ENCODE measurements around the gene PARD6A.
A peak's percentile ranks its signal among the peaks of the same experiment; 100 is the strongest.

PARD6A gene

DNA sequence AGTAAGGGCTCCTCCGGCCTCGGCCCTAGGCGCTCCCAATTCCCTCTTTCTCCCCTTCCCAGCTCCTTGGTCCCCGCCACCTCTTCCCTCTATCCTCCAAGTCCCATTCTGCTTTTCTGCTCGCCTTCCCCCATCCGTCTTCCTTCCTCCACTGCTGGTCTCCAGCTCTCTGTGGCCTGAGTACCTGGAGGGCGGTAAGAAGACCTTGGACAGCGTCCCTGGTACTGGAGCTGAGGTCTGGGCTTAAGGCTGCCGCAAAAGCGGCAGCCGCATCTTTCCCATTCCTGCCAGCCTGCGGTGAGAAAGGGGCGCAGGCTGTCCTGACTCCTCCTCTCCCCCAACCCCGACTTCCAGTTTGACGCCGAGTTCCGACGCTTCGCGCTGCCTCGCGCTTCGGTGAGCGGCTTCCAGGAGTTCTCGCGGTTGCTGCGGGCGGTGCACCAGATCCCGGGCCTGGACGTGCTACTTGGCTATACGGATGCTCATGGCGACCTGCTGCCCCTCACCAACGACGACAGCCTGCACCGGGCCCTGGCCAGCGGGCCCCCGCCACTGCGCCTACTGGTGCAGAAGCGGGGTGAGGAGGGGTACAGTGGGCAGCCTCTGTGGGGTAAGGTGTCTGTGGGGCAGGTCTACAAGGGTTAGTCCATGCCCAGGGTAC is 471 bp downstream of the PARD6A start:
- no peaks in the 10 kb centered on the region for H3K36me3 ChIP-seq (ENCODE audit: control insufficient read depth, insufficient read depth, low read length)
- WGBS, 2 experiments, result 10 to 11% methylated on average over 39 of the region's 39 CpGs
- H3K4me3 ChIP-seq (ENCODE audit: insufficient read depth, low read depth, low read length), result peak overlapping the region; percentile 90
- peak overlapping the region; percentile 83 for H3K27ac ChIP-seq (ENCODE audit: insufficient read depth, low read depth, low read length, poor library complexity, severe bottlenecking)
- H3K27me3 ChIP-seq (ENCODE audit: control insufficient read depth, insufficient read depth, low read length, poor library complexity, severe bottlenecking), result peaks cover 6% of the 10 kb centered on the region
- no peaks in the 10 kb centered on the region for H3K9me3 ChIP-seq (ENCODE audit: control insufficient read depth, low read length)
- peaks cover 19% of the 10 kb centered on the region for H3K4me1 ChIP-seq (ENCODE audit: control insufficient read depth, insufficient read depth, low read length)

DNA sequence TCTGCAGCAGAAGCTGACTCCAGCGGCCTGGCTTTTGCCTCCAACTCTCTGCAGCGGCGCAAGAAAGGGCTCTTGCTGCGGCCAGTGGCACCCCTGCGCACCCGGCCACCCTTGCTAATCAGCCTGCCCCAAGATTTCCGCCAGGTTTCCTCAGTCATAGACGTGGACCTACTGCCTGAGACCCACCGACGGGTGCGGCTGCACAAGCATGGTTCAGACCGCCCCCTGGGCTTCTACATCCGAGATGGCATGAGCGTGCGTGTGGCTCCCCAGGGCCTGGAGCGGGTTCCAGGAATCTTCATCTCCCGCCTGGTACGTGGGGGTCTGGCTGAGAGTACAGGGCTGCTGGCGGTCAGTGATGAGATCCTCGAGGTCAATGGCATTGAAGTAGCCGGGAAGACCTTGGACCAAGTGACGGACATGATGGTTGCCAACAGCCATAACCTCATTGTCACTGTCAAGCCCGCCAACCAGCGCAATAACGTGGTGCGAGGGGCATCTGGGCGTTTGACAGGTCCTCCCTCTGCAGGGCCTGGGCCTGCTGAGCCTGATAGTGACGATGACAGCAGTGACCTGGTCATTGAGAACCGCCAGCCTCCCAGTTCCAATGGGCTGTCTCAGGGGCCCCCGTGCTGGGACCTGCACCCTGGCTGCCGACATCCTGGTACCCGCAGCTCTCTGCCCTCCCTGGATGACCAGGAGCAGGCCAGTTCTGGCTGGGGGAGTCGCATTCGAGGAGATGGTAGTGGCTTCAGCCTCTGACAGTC is 1.3 kb downstream of the PARD6A start:
- H3K27ac ChIP-seq (ENCODE audit: insufficient read depth, low read depth, low read length, poor library complexity, severe bottlenecking), result no peak overlapping the region

DNA sequence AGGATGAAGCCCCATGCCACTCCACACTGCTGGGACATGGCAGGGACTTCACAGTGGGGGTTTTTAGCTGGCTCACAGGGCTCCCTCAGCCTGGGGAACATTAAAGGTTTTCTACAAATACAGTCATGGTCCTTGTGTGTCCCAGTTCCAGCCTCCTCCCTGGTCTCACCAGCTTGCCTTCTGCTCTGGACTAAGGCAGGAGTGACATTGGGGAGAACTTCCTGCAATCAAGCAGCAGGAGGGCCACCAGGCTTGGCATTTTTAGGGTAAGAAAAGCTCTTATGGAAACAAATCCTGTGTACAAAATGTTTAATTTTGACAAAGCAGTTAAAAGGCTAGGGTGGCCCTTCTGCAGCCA is 1.9 kb downstream of the PARD6A start:
- H3K4me1 ChIP-seq (ENCODE audit: control insufficient read depth, insufficient read depth, low read length), result peaks cover 25% of the 10 kb centered on the region
- H3K36me3 ChIP-seq (ENCODE audit: control insufficient read depth, insufficient read depth, low read length), result no peaks in the 10 kb centered on the region
- H3K27ac ChIP-seq (ENCODE audit: insufficient read depth, low read depth, low read length, poor library complexity, severe bottlenecking), result no peak overlapping the region
- peaks cover 9% of the 10 kb centered on the region for H3K27me3 ChIP-seq (ENCODE audit: control insufficient read depth, insufficient read depth, low read length, poor library complexity, severe bottlenecking)
- no peaks in the 10 kb centered on the region for H3K9me3 ChIP-seq (ENCODE audit: control insufficient read depth, low read length)
- no peak overlapping the region for H3K4me3 ChIP-seq (ENCODE audit: insufficient read depth, low read depth, low read length)

More for the DNA sequence above, 1.3 kb downstream of the PARD6A start:
- H3K4me3 ChIP-seq (ENCODE audit: insufficient read depth, low read depth, low read length), result peak overlapping the region; percentile 90
- 94 to 96% methylated on average over 34 of the region's 34 CpGs for WGBS, 2 experiments
- no peaks in the 10 kb centered on the region for H3K9me3 ChIP-seq (ENCODE audit: control insufficient read depth, low read length)
- H3K27me3 ChIP-seq (ENCODE audit: control insufficient read depth, insufficient read depth, low read length, poor library complexity, severe bottlenecking), result peaks cover 7% of the 10 kb centered on the region
- no peaks in the 10 kb centered on the region for H3K36me3 ChIP-seq (ENCODE audit: control insufficient read depth, insufficient read depth, low read length)
- H3K4me1 ChIP-seq (ENCODE audit: control insufficient read depth, insufficient read depth, low read length), result peaks cover 20% of the 10 kb centered on the region

DNA sequence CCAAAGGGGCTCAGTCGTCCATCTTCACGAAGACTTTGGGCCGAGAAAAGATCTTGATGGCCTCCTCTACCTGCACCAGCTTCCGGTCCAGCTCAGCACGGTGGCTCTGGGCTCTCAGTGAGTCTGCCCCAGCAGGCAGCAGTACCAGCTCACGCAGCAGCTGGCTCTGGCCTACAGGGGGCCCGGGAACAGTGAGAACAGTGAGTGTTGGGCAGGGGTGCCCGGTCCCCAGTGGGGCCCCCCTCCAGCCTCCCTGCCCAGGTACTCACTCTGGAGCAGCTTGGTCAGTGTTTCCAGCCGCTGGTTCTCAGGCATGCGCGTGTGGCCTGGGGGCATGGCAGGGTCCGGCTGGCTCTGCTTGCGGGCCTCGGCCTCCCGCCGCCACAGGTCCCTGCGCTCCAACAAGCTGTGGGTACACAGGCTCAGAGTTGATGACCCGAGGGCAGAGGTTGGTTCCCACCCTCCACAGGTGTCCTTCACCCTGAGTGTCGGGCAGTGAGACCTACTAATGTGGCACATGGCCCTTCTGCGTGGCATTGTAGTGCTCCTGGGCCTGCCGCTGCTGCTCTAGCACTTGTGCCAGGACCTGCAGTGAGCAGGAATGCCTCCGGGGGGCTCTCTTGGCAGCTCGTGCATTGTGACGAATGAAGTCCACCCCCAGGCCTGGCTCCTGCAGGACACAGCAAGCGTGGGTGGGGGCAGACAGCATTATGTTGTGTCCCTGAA is 2.6 kb downstream of the PARD6A start:
- H3K4me1 ChIP-seq (ENCODE audit: control insufficient read depth, insufficient read depth, low read length), result peaks cover 32% of the 10 kb centered on the region
- peaks cover 9% of the 10 kb centered on the region for H3K27me3 ChIP-seq (ENCODE audit: control insufficient read depth, insufficient read depth, low read length, poor library complexity, severe bottlenecking)
- H3K27ac ChIP-seq (ENCODE audit: insufficient read depth, low read depth, low read length, poor library complexity, severe bottlenecking), result no peak overlapping the region
- no peaks in the 10 kb centered on the region for H3K36me3 ChIP-seq (ENCODE audit: control insufficient read depth, insufficient read depth, low read length)
- no peak overlapping the region for H3K4me3 ChIP-seq (ENCODE audit: insufficient read depth, low read depth, low read length)
- 80% methylated on average over 25 of the region's 25 CpGs for WGBS, 2 experiments
- H3K9me3 ChIP-seq (ENCODE audit: control insufficient read depth, low read length), result no peaks in the 10 kb centered on the region

DNA sequence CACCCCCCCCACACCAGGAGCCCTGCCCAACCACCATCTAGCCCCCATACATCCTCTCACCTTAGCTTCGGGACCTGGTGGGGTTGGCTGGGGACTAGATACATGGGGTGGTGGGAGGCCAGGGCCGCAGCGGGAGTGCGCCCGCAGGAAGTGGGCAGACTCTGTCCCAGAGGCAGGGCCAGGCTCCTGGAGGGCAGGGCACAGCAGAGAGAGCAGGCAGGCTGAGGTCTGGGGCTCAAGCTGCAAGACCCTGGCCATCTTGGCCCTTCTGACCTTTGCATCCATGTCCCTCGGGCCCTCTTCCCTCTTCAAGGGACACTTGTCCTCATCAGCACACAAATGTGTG is 3.1 kb downstream of the PARD6A start:
- Histone ChIP-seq H3K36me3 (ENCODE audit: control insufficient read depth, insufficient read depth, low read length) (no peaks in the 10 kb centered on the region), H3K27ac (ENCODE audit: insufficient read depth, low read depth, low read length, poor library complexity, severe bottlenecking) (no peak overlapping the region), H3K9me3 (ENCODE audit: control insufficient read depth, low read length) (no peaks in the 10 kb centered on the region), H3K4me3 (ENCODE audit: insufficient read depth, low read depth, low read length) (no peak overlapping the region), H3K4me1 (ENCODE audit: control insufficient read depth, insufficient read depth, low read length) (peaks cover 30% of the 10 kb centered on the region), H3K27me3 (ENCODE audit: control insufficient read depth, insufficient read depth, low read length, poor library complexity, severe bottlenecking) (peaks cover 9% of the 10 kb centered on the region)
- WGBS, 2 experiments, result 94 to 98% methylated on average over 6 of the region's 6 CpGs

DNA sequence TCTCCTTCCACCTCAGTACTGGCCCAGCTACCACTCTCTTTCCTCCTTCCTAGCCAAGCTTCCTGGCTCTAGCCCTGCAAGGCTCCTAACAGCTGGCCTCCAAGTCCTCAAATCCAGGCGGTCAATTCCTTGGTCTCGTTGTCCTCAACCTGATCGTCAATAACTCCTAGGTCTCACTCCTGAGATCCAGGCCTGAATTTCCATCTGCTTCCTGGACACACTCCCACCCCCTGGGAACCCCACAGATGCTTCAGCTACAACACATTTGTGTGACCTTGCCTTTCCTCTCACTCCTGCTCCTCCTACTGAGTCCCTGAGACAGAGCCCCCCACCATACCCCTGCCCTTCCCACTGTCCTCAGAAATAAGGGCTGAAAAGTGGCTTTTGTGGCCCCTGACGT is 3.5 kb downstream of the PARD6A start:
- 85 to 91% methylated on average over 4 of the region's 4 CpGs for WGBS, 2 experiments
- H3K9me3 ChIP-seq (ENCODE audit: control insufficient read depth, low read length), result no peaks in the 10 kb centered on the region
- no peak overlapping the region for H3K27ac ChIP-seq (ENCODE audit: insufficient read depth, low read depth, low read length, poor library complexity, severe bottlenecking)
- no peaks in the 10 kb centered on the region for H3K36me3 ChIP-seq (ENCODE audit: control insufficient read depth, insufficient read depth, low read length)
- no peak overlapping the region for H3K4me3 ChIP-seq (ENCODE audit: insufficient read depth, low read depth, low read length)
- H3K4me1 ChIP-seq (ENCODE audit: control insufficient read depth, insufficient read depth, low read length), result peaks cover 26% of the 10 kb centered on the region
- H3K27me3 ChIP-seq (ENCODE audit: control insufficient read depth, insufficient read depth, low read length, poor library complexity, severe bottlenecking), result peaks cover 9% of the 10 kb centered on the region

DNA sequence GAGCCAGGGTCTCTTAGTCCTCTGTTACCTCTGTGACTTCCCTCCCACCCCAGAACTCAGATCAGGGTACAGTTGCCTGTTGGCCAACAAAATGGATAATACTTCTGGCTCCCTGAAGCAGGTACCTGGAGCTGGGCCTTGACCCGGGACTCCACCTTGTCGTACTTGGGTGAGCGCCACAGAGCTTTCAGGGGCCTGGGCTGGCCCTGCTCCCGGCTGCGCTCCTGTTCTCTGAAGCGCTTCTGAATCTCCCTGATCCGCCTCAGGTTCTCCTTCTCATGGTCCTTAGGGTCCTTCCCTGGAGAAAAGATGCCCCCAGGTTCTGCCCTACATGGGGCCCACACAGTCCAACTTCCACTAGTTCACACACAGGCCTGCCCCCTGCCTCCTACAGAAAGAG is 4.1 kb downstream of the PARD6A start:
- Histone ChIP-seq H3K9me3 (ENCODE audit: control insufficient read depth, low read length) (no peaks in the 10 kb centered on the region), H3K27ac (ENCODE audit: insufficient read depth, low read depth, low read length, poor library complexity, severe bottlenecking) (no peak overlapping the region), H3K4me1 (ENCODE audit: control insufficient read depth, insufficient read depth, low read length) (peaks cover 23% of the 10 kb centered on the region), H3K4me3 (ENCODE audit: insufficient read depth, low read depth, low read length) (no peak overlapping the region), H3K36me3 (ENCODE audit: control insufficient read depth, insufficient read depth, low read length) (no peaks in the 10 kb centered on the region), H3K27me3 (ENCODE audit: control insufficient read depth, insufficient read depth, low read length, poor library complexity, severe bottlenecking) (peaks cover 9% of the 10 kb centered on the region)
- 94 to 97% methylated on average over 7 of the region's 7 CpGs for WGBS, 2 experiments

DNA sequence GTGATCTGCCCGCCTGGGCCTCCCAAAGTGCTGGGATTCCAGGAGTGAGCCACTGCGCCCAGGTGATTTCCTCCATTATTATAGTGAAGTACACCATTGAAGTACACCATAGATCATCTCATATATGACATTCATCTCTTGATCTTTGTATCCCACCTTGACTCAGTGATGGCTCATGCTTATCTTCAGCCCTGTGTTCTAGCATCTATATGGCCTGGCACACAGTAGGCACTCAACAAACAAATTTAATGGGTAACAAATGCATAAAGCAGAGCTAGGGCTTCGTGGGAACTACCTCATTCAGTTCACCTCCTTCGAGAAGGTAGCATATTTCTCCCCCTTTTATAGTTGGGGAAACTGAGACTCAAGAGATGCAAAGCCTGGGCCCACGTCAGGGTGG is 4.8 kb downstream of the PARD6A start:
- H3K27me3 ChIP-seq (ENCODE audit: control insufficient read depth, insufficient read depth, low read length, poor library complexity, severe bottlenecking), result peaks cover 9% of the 10 kb centered on the region
- no peaks in the 10 kb centered on the region for H3K36me3 ChIP-seq (ENCODE audit: control insufficient read depth, insufficient read depth, low read length)
- no peaks in the 10 kb centered on the region for H3K9me3 ChIP-seq (ENCODE audit: control insufficient read depth, low read length)
- H3K27ac ChIP-seq (ENCODE audit: insufficient read depth, low read depth, low read length, poor library complexity, severe bottlenecking), result no peak overlapping the region
- H3K4me1 ChIP-seq (ENCODE audit: control insufficient read depth, insufficient read depth, low read length), result peaks cover 23% of the 10 kb centered on the region
- WGBS, 2 experiments, result 71 to 86% methylated on average over 5 of the region's 5 CpGs
- peak overlapping the region; percentile 67 for H3K4me3 ChIP-seq (ENCODE audit: insufficient read depth, low read depth, low read length)

DNA sequence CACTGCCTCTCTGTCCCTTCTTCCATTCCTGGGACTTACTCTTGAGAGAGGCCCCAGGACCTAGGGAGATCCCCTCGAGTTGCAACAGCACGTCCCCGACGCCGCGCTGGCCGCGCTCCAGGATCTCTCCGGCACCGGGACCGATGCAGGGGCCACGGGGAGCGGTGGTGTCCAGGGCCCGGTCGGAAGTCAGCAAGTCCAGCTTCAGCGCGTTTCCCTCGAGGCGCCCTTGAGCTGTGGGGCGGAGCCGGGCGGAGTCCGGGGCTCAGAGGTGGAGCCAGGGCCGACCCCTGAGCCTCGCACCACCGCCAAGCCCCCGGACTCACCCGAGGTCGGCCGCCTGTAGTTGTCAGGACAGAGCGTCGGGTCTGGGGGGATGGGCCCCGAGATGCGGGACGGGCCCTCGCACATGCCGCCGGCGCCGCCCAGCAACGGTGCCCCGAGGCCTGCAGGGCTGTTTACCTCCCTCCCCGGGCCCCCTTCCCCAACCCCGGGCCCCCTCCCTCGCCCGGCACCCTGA is 5.3 kb downstream of the PARD6A start:
- Histone ChIP-seq H3K4me1 (ENCODE audit: control insufficient read depth, insufficient read depth, low read length) (peaks cover 23% of the 10 kb centered on the region), H3K4me3 (ENCODE audit: insufficient read depth, low read depth, low read length) (peak overlapping the region; percentile 67), H3K36me3 (ENCODE audit: control insufficient read depth, insufficient read depth, low read length) (no peaks in the 10 kb centered on the region), H3K27ac (ENCODE audit: insufficient read depth, low read depth, low read length, poor library complexity, severe bottlenecking) (peak overlapping the region; percentile 78), H3K9me3 (ENCODE audit: control insufficient read depth, low read length) (no peaks in the 10 kb centered on the region), H3K27me3 (ENCODE audit: control insufficient read depth, insufficient read depth, low read length, poor library complexity, severe bottlenecking) (peaks cover 9% of the 10 kb centered on the region)
- 2% methylated on average over 46 of the region's 46 CpGs for WGBS, 2 experiments
